Activated naive CD8-positive, alpha-beta T cell treated with anti-CD3 and anti-CD28 coated beads, Interleukin-2, amount 10 ng/mL, durations not matched to agents 7 days and 5 days (primary cell): ENCODE measurements around the gene TNXB. TPM values are rescaled to one million over a fixed set of nuclear protein-coding genes. Genes with fewer than 3 reads are reported as not detected.

ENCODE experiments used
- ATAC-seq: fragments of 150-1000 bp; cut with Tn5 transposase; one replicate; pipeline ENCODE4 v1.10.0; 2021; ENCODE audit warnings: low read depth, moderate library complexity
- POLR2A ChIA-PET: fragments of 350-600 bp; sonication (Branson Sonifier 250); formaldehyde crosslinking; loops from one replicate; lab custom pipeline; 2021; ENCODE audit warnings: antibody characterized with exemption; lab: Charles Lee
- DNase-seq: peaks from one replicate; pipeline ENCODE4 v3.0.0; 2021
- H3K27ac Mint-ChIP-seq: one replicate; pipeline ENCODE4 v1.8.0; 2022; ENCODE audit warnings: mild to moderate bottlenecking, mixed read lengths
- H3K27me3 Mint-ChIP-seq: one replicate; pipeline ENCODE4 v1.8.0; 2022; ENCODE audit warnings: mild to moderate bottlenecking, moderate library complexity, mixed read lengths
- H3K36me3 Mint-ChIP-seq: one replicate; pipeline ENCODE4 v1.8.0; 2021; ENCODE audit warnings: mild to moderate bottlenecking, mixed read lengths
- H3K4me1 Mint-ChIP-seq: one replicate; pipeline ENCODE4 v1.8.0; 2021; ENCODE audit warnings: mixed read lengths
- H3K4me3 Mint-ChIP-seq: one replicate; pipeline ENCODE4 v1.8.0; 2022; ENCODE audit warnings: mild to moderate bottlenecking, moderate library complexity, mixed read lengths
- H3K9me3 Mint-ChIP-seq: one replicate; pipeline ENCODE4 v1.8.0; 2021; ENCODE audit warnings: mixed read lengths
- total RNA-seq, 2 experiments: library from RNA; stranded (reverse); gene quantifications; one replicate each; pipeline ENCODE4 v1.2.3, GENCODE V29; 2021

TNXB gene
- total RNA-seq, 2 experiments from 2014 or later, result 8.6 to 9.2 TPM

- no peak for DNase-seq
- H3K4me1 Mint-ChIP-seq, result peaks cover 3% of the 10 kb centered on the region
- no peak overlapping the region for H3K4me3 Mint-ChIP-seq
- H3K9me3 Mint-ChIP-seq, result no peaks in the 10 kb centered on the region
- H3K27me3 Mint-ChIP-seq, result peaks cover 56% of the 10 kb centered on the region
- H3K27ac Mint-ChIP-seq, result no peak overlapping the region
- ATAC-seq, result no peak
- POLR2A ChIA-PET, result no interaction called here
- no peaks in the 10 kb centered on the region for H3K36me3 Mint-ChIP-seq
Observed at GRCh38 chr6:32096394-32097258, 12.5 kb downstream of the TNXB start.

DNA sequence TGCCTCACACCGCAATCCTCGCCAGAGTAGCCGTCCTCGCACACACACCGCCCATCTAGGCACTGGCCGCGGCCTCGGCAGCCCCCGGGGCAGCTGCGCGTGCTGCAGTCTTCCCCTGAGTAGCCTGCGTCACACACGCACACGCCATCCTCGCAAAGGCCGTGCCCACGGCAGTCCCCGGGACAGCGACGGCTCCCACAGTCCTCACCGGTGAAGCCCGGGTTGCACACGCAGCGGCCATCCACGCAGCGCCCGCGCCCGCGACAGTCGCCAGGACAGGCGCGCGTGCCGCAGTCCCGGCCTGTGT lies 13.1 kb downstream of the TNXB start:
- DNase-seq, result no peak
- Mint-ChIP-seq H3K36me3 (no peaks in the 10 kb centered on the region), H3K9me3 (no peaks in the 10 kb centered on the region), H3K4me1 (peaks cover 3% of the 10 kb centered on the region), H3K27ac (no peak overlapping the region), H3K4me3 (no peak overlapping the region), H3K27me3 (peaks cover 58% of the 10 kb centered on the region)
- POLR2A ChIA-PET, result no interaction called here
- ATAC-seq, result peak; percentile 30

GRCh38 chr6:32095338-32096086 lies 13.6 kb downstream of the TNXB start:
- Mint-ChIP-seq H3K27ac (no peak overlapping the region), H3K4me1 (peaks cover 3% of the 10 kb centered on the region), H3K27me3 (peaks cover 59% of the 10 kb centered on the region), H3K36me3 (no peaks in the 10 kb centered on the region), H3K9me3 (no peaks in the 10 kb centered on the region), H3K4me3 (no peak overlapping the region)
- ATAC-seq (peak; percentile 19), DNase-seq (no peak)
- POLR2A ChIA-PET, result no interaction called here

GRCh38 chr6:32092760-32093497 lies 16.2 kb downstream of the TNXB start:
- Mint-ChIP-seq H3K36me3 (no peaks in the 10 kb centered on the region), H3K4me1 (peaks cover 3% of the 10 kb centered on the region), H3K27ac (no peak overlapping the region), H3K27me3 (peaks cover 60% of the 10 kb centered on the region), H3K9me3 (no peaks in the 10 kb centered on the region), H3K4me3 (no peak overlapping the region)
- POLR2A ChIA-PET, result no interaction called here
- ATAC-seq (no peak), DNase-seq (no peak)

GRCh38 chr6:32089082-32089828 lies 19.9 kb downstream of the TNXB start:
- POLR2A ChIA-PET, result interaction anchor here (1.2 kb wide), 1 partner anchor 10 kb away, joined by 3 read pairs; no protein-coding TSS in a partner anchor
- Mint-ChIP-seq H3K4me1 (peaks cover 6% of the 10 kb centered on the region), H3K4me3 (no peak overlapping the region), H3K27ac (no peak overlapping the region), H3K27me3 (peaks cover 53% of the 10 kb centered on the region), H3K36me3 (no peaks in the 10 kb centered on the region), H3K9me3 (no peaks in the 10 kb centered on the region)
- DNase-seq, result no peak
- ATAC-seq, result no peak

DNA sequence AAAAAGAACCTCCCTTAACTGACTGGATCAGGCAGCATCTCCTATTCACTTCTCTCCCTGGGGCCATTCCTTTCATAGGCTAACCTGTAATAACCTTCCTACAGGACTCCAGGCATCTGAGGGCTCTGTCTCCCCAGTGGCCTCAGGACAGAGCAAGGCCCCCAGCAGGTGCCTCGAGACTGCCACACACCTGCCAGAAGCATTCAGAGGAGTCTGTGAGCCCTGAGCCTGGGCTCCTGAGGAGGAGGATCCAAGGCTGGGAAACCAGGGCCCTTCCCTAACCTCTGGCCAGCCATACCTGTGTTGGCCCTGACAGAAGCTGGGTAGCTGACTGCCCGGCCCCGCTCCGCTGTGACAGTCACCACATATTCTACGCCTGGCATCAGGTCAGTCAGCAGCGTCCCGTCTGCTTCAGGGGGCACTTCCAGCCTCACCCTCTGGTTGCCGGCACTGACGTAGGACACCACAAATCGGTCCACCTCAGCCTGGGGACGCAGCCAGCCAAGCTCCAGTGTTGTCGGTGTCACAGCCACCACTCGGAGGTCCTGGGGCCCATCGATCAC lies 20.6 kb downstream of the TNXB start:
- DNase-seq, result no peak
- Mint-ChIP-seq H3K36me3 (no peaks in the 10 kb centered on the region), H3K27ac (no peak overlapping the region), H3K9me3 (no peaks in the 10 kb centered on the region), H3K4me1 (peaks cover 6% of the 10 kb centered on the region), H3K27me3 (peaks cover 50% of the 10 kb centered on the region), H3K4me3 (no peak overlapping the region)
- no peak for ATAC-seq
- POLR2A ChIA-PET, result interaction anchor here (0.5 to 1.2 kb wide), 3 partner anchors 10 to 66 kb away, joined by 3 to 5 read pairs (median 3); no protein-coding TSS in a partner anchor

- POLR2A ChIA-PET, result interaction anchor here (0.5 to 1.2 kb wide), 4 partner anchors 11 to 403 kb away, joined by 3 to 6 read pairs (median 4); no protein-coding TSS in a partner anchor
- H3K4me3 Mint-ChIP-seq, result no peak overlapping the region
- DNase-seq (peak; percentile 83), ATAC-seq (peak; percentile 89)
- H3K9me3 Mint-ChIP-seq, result no peaks in the 10 kb centered on the region
- peaks cover 45% of the 10 kb centered on the region for H3K27me3 Mint-ChIP-seq
- no peak overlapping the region for H3K27ac Mint-ChIP-seq
- peaks cover 6% of the 10 kb centered on the region for H3K4me1 Mint-ChIP-seq
- H3K36me3 Mint-ChIP-seq, result no peaks in the 10 kb centered on the region
Observed at GRCh38 chr6:32087574-32088486, 21.3 kb downstream of the TNXB start.

- peak overlapping the region; percentile 29 for H3K4me3 Mint-ChIP-seq
- peaks cover 6% of the 10 kb centered on the region for H3K4me1 Mint-ChIP-seq
- no peaks in the 10 kb centered on the region for H3K9me3 Mint-ChIP-seq
- H3K36me3 Mint-ChIP-seq, result no peaks in the 10 kb centered on the region
- H3K27me3 Mint-ChIP-seq, result peaks cover 41% of the 10 kb centered on the region
- peak; percentile 38 for ATAC-seq
- DNase-seq, result no peak
- no peak overlapping the region for H3K27ac Mint-ChIP-seq
- POLR2A ChIA-PET, result interaction anchor here (0.6 to 1.2 kb wide), 2 partner anchors 68 to 402 kb away, joined by 3 to 6 read pairs; no protein-coding TSS in a partner anchor
Observed at GRCh38 chr6:32086661-32087573, 22.2 kb downstream of the TNXB start.

DNA sequence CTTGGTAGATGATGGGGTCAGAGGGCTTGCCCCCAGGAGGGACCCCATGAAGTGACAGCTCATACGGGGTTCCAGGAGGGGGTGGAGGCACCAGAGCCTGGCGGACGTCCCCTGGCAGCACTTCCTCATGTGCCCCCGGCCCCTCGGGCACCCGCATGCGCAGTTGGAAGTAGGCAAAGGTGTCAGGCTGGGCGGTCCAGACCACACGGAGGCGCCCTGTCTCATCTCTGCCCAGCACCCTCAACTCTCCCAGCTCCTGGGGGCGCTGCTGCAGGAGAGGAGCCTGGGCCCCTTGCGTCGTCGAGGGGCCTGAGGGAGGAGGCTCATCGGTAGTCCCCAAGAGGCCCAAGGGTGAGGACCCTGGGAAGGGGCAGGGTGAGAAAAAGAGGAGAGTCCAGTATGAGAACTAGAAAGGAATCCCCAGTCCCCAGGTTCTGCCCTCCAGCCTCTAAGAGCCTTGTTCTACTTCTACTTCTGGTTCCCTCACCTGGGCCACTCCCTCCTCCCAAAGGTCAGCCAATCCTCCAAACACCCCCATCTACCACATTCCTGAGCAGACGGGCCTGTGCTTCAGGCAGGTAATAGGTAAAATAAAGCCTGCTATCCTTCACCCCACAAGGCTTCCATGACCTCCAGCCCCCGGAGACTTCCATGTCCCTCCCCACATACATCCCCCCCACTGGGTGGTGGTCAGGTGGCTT lies 23.2 kb downstream of the TNXB start:
- Mint-ChIP-seq H3K9me3 (no peaks in the 10 kb centered on the region), H3K4me3 (no peak overlapping the region), H3K36me3 (no peaks in the 10 kb centered on the region), H3K27me3 (peaks cover 37% of the 10 kb centered on the region), H3K4me1 (peaks cover 6% of the 10 kb centered on the region), H3K27ac (no peak overlapping the region)
- POLR2A ChIA-PET, result no interaction called here
- no peak for ATAC-seq
- no peak for DNase-seq

DNA sequence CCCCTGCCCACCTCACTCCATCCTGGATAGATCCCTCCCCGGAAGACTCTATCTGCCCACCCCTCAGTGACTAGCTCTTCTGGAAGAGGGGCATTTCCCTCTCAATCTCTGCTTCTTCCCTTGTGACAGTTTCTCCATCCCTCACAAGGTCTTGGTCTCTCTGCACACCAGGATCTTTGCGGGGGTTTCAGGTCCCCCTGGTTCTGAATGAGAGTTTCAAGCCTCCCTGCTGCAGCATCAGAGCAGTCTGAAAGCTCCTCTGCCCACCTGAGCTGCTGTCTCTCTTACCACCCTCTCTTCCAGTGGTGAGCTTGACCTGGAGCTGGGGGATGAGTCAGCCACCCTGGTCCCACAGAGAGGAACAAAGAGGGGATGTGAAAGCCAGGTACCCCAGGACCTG lies 24.4 kb downstream of the TNXB start:
- no peak overlapping the region for H3K4me3 Mint-ChIP-seq
- DNase-seq (no peak), ATAC-seq (no peak)
- H3K27me3 Mint-ChIP-seq, result peaks cover 31% of the 10 kb centered on the region
- H3K27ac Mint-ChIP-seq, result no peak overlapping the region
- no peaks in the 10 kb centered on the region for H3K9me3 Mint-ChIP-seq
- H3K36me3 Mint-ChIP-seq, result no peaks in the 10 kb centered on the region
- POLR2A ChIA-PET, result no interaction called here
- H3K4me1 Mint-ChIP-seq, result peaks cover 6% of the 10 kb centered on the region
